Retinal pigment epithelial cell (primary cell): ENCODE data around the gene ETV1.

ENCODE experiments used
- DNase-seq: peaks from one replicate; pipeline ENCODE4 v3.0.0-alpha.2; 2010; ENCODE audit warnings: low read depth
- H3K4me3 ChIP-seq: 2 replicates; pipeline ENCODE4 v1.5.1; 2011; ENCODE audit warnings: mild to moderate bottlenecking, low read length, control low read depth, moderate library complexity
- CTCF ChIP-seq: conservative IDR thresholded peaks from 2 replicates; pipeline ENCODE4 v1.5.1; 2011; ENCODE audit warnings: low read depth, low read length, control low read depth, inconsistent platforms

The ETV1 gene

DNA sequence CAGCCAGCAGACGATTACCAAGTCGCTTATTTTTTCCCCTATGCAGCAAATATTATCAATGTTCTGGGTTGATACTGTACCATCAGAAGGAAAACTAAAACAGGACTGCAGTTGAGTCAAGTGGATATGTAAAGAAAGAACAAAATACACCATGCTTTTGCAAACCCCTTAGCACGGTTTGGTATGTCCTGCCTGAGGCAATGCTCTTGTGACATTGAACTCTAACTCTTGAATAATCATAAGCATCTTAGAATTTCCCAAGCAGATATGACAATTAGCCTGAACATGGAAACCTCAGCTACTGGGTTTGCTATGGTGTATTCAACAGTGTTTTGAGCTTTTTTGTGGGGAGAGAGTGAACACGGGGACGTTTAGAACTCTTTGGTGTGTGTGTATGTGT, 107.4 kb downstream of the ETV1 start:
- no peak for DNase-seq
- TF ChIP-seq CTCF: no peak
- H3K4me3 ChIP-seq: no peak overlapping the region

GRCh38 chr7:13880789-13881188, 108.7 kb downstream of the ETV1 start:
- TF ChIP-seq CTCF: no peak
- no peak for DNase-seq
- H3K4me3 ChIP-seq: no peak overlapping the region

- no peak for TF ChIP-seq CTCF
- DNase-seq: no peak
- H3K4me3 ChIP-seq: no peak overlapping the region
These were observed 109.3 kb downstream of the ETV1 start for GRCh38 chr7:13879994-13880686.

DNA sequence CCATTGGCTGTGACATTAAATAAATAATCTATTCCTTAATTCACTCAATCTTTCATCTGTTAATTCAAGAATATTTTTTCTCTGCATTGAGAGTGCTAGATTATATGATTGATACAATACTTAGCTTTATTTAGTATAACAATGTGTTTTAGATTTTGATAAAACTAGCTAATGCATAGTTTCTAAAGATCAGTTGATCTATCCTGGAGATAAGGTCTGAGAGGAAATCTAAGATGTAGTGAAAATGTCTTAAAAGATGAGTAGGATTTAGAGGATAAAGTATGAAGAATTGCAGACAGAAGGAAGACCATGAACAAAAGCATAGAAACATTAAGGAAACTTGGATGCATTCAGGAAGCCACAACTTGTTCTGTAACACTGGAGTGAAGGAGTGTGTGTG, 110.3 kb downstream of the ETV1 start:
- no peak for TF ChIP-seq CTCF
- no peak for DNase-seq
- no peak overlapping the region for H3K4me3 ChIP-seq

GRCh38 chr7:13878154-13878553, 111.3 kb downstream of the ETV1 start:
- no peak overlapping the region for H3K4me3 ChIP-seq
- DNase-seq: no peak
- TF ChIP-seq CTCF: no peak

DNA sequence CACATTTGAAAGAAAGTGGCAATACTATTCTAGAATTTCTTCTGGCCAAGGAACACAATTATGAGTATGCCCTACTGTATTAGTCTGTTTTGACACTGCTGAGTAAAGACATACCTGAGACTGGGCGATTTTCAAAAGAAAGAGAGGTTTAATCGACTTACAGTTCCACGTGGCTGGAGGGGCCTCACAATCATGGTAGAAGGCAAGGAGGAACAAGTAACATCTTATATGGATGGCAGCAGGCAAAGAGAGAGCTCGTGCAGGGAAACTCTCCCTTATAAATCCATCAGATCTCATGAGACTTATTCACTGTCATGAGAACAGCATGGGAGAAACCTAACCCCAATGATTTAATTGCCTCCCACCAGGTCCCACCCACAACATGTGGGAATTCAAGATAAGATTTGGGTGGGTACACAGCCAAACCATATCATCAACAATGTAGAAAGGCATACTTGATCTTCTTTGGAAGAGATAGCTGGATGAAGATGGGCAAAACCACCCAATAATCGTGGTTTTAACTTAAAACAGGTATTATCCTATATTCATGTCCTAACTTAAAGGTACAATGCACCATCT, 113.9 kb downstream of the ETV1 start:
- TF ChIP-seq CTCF: no peak
- H3K4me3 ChIP-seq: no peak overlapping the region
- DNase-seq: no peak

GRCh38 chr7:13874783-13875182, 114.7 kb downstream of the ETV1 start:
- TF ChIP-seq CTCF: no peak
- no peak overlapping the region for H3K4me3 ChIP-seq
- DNase-seq: no peak
